ENCODE data around the gene ELN.

DNA sequence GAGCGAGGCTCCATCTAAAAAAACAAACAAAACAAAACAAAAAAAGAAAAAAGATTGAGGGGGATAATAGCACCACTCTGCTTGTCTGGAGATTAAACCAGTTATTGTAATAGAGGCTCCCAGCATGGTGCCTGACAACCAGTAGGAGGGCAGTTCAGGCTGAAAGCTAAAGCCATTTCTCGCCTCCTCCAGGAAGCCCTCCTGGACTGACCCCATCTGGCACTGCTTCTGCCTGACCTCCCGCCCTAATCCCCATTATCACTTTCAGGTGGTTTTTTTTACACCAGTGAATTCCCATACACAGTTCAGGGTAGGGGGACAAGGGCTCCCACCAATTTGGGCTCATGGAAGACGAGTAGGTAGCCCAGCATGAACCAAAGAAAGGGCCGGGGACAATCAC is 8.8 kb upstream of the ELN start:
- no peak for TF ChIP-seq POLR2A (IDR thresholded peaks at IDR 0.05; ENCODE audit: low read length)
- no peak for TF ChIP-seq GATA1 (IDR thresholded peaks at IDR 0.05; ENCODE audit: low read depth, low read length)

Data from erythroblast (primary cell).